SKM-1 treated with dmso at 0.1 percent for 144 hours (cell line): ENCODE measurements around the gene FNDC11.
"Not testable (repeated sequence)": the region's sequence is repeated elsewhere in the genome, so short reads cannot be mapped to it uniquely, and the experiment has no call there.

Experiments
- DNase-seq: peaks from one replicate; lab custom pipeline; 2025; ENCODE audit not compliant: unreplicated experiment; lab: John Stamatoyannopoulos, UW

FNDC11 gene

DNA sequence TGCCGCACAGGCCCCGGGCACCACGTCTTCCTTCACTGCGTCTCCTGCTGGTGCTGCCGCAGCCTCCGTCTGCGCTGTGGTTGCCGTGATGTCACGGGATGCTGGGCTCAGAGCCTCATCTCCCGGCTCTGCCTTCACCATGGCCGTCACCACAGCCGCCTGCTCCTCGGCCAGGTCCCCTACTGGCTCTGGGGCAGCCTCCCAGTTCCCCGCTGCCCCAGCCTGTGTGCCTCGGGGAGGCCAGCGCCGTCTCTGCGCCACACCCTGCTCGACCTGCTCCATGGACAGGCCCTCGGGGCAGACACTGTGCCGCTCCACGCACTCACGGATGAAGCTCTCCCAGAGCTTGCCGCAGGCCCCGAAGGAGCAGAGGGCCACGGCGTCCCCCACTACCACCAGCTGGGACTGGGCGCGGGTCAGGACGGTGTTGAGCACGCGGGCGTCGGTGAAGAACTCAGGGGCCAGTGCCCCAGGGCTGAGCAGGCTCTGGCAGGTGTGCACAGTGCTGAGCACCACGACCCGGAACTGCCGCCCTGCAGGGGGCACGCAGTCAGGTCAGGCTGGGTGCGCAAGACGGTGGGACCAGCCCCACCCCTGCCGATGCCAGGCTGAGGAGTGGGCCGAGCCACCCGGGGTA, 11.9 kb downstream of the FNDC11 start:
- no peak for DNase-seq

DNA sequence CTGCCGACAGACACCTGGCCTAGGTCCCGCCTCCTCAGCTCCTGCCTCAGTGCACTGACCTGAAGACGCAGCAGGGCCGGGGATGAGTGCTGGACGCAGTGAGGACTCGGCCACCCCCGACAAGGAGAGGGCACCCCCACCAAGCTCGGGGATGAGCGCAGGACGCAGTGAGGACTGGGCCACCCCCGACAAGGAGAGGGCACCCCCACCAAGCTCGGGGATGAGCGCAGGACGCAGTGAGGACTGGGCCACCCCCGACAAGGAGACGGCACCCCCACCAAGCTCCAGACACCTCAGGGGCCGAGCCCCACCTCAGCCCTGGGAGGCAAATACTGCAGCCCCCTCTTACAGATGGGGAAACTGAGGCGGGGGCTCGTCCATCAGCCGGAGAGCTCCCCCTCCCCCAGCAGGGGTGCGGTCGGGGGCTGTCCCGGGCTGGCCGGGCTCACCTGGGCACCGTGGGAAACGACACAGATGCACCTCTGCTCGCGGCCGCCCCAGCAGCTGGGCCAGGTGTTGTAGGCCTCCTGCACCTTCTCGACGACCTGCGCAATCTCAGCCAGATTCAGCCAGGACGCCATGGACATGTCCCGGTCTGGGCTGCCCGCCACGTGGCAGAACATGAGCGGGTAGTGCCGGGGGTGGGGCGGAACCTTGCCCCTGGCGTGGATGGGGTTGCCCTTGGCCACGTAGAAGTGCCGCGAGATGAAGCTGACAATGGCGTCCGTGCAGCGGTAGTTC, 12.6 kb downstream of the FNDC11 start:
- DNase-seq, result no peak

DNA sequence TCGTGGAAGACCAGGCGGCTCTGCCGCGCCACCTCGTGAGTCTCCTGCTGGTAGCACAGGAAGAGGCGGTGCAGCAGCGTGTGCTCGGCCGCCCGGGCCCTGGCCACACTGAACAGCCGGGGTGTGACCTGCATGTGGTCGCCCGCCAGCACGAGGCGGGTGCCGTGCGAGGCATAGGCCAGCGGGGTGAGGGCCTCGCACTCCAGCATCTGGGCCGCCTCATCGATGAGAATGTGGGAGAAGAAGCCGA, 13.1 kb downstream of the FNDC11 start:
- DNase-seq, result no peak

DNA sequence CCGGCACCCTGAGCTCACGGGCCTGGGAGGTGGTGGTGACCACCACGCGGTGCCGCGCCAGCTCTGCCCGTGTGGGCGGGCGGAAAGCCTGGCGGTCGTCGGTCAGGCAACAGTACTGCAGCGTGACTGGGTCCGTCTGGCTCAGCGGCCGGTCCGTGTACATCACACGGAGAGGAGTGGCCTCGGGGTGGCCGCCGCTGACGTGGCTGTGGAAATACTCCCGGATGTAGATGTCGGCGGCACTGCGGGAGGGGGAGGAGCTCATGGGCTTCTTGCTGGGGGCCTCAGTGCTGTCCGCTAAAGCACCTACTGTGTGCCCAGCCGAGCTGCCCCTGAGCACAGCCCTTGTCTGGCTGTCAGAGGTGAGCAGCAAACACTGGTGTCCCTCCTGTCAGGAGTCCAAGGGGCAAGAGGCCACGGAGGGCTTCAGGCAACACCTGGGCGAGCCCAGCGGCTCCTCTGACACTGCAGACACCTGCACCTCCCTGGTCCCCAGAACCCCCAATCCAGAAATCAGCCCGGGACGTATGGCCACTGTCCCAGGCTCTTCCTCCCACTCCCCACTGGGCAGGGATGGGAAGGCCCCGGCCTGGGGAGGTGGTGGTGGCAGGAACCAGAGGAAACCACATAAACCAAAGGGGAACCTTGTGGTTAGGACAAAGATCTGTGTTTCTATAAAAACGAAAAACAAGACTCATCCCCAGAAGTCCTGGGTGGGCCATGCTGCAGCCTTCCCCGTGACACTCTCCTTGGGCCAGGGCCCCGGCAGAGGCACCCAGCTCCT, 13.6 kb downstream of the FNDC11 start:
- peak; percentile 76 for DNase-seq

DNA sequence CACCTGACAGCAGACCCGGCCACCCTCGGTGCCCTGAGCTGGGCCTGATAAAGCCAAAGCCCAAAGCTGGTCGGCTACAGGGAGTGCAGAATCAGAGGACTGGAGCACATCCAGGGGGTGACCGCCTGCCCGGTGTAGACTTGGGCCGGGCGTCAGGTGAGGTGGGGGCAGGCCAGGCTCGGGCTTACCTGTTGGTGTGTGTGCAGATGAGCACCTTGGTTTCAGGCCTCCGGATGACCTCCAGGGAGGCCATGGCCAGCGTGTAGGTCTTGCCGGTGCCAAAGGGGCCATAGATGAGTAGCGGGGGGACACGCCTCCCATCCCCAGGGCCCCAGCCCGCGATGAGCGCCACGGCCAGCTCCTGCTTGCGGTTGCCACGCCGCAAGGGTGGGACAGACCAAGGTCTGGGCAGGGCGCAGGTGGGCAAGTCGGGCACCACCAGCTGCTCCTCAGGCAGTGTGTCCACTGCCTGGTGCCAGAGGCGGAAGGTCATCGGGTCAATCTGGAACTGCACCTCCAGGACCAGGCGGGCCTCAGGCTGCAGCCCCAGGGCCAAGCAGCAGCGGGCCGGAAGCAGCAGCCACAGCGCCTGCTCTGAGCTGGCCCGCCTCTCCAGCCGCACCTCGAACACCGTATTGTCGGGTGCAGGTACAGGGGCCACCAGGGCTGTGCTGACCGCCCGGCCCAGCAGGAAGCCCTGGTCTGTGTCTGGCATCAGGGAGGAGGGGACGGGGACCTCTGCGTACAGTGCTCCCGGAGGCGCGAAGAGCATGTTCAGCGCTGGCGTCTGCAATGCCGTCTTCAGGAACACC, 14.4 kb downstream of the FNDC11 start:
- no peak for DNase-seq

DNA sequence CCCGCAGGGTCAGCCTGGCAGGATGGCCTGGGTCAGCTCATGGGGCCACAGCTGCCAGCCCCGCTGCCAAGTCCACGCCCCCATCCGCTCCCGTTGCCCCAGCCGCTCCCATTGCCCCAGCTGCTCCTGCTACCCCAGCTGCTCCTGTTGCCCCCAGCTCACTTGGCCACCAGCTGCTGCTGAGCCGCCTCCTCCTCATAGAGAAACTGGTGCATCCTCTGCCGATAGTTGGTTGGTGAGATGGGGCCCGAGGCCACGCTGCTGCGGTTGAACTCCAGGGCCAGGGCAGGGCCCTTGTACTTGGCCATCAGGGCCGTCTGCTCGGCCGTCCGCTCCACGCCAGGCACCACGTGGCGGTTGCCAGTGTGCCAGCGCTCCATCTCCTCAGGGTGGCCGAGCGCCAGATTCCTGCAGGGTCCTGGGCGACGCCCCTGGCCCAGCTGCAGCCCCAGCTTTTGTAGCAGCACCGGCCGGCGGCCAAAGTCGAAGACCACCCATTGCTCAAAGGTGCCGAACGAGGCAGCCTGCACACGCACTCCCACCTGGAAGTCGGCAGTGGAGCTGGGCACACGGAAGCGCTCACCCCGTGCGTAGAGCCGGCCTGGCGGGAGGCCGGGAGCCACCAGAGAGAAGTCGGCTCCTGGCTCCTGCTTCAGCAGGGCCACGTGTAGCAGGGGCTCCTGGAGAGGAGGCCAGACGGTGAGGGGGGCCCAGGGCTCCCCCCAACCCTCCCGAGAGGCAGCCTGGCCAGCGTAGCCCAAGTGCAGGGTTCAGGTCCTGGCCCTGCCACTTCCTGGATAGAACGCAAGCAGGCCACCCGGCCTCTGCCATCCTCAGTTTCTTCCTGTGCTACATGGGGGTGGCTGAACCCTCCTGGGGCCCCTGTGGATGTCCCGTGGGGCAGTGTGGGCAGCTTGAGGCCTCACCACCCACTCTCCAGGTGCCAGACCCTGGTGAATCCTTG, 15.3 kb downstream of the FNDC11 start:
- no peak for DNase-seq

DNA sequence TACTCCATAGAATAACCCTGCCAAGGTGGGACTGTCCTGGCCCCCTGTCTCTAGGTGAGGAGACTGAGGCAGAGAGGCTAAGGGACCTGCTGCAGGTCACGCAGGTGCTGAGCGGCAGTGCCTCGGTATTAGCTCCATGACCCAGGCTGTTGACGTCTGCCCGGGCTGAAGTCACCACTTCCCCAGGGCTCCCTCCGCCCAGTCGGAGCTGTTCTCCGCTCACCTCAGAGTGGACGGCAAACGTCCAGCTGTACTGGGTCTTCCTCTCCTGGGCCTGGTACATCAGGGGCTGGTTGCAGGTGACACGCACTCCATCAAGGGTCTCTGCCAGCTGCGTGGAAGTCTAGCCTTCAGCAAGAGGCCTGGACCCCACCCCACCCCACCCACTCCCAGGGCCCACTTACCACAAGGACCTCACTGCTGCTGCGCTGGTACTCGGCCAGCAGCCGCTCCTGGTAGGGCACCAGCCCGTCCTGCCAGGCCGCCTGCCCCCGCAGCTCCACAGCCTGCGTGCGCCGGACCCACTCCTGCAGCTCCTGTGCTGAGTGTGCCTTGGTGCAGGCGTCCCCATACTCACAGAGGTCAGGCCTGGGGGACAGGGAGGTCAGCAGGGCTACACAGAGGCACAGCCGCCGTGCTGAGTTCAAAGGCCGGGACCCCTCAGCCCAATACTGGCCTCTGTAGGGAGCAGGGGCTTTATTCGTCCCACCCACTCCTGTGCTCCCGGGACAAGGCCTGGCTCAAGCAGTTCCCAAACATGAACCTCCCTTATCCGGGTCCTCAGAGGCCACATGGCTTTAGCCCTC, 16.5 kb downstream of the FNDC11 start:
- no peak for DNase-seq

DNA sequence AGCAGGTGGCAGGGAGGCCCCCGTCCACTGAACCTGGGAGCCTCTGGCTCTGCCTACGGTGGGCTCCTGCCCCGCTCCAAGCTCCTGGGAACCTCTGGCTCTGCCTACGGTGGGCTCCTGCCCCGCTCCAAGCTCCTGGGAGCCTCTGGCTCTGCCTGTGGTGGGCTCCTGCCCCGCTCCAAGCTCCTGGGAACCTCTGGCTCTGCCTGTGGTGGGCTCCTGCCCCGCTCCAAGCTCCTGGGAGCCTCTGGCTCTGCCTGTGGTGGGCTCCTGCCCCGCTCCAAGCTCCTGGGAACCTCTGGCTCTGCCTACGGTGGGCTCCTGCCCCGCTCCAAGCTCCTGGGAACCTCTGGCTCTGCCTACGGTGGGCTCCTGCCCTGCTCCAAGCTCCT, 17.1 kb downstream of the FNDC11 start:
- not testable (repeated sequence) for DNase-seq

DNA sequence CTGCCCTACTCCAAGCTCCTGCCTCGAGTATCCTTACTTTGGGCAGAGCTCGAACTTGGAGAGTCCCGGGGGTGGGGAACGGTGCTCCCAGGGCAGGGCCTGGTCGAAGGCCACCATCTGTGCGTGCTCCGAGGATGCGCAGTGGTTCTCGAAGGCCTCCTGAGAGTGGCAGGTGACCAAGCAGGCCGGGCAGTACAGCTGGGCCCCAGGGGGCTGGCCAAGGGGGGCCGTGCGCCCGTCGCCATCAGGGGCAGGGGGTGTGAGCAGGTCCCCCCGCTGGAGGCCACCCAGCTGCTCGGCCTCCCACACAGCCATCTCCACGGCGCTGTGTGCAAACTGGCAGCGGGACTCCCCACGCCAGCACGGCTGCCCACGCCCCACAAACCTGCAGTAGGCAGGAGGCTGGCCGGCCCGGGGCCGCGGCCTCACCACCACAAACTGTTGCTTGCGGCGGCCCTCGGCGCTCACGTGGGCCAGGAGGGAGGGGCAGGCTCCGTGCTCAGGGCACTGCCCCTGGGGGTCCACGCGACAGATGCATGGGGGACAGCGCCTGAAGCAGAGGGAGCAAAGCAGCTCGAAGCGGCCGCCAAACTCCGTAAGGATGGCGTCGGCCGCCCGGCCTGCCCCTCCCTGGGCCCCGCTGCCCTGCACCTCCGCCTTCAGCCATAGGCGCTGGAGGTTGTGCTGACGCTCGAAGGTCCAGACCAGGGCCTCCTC, 18.3 kb downstream of the FNDC11 start:
- DNase-seq, result no peak

DNA sequence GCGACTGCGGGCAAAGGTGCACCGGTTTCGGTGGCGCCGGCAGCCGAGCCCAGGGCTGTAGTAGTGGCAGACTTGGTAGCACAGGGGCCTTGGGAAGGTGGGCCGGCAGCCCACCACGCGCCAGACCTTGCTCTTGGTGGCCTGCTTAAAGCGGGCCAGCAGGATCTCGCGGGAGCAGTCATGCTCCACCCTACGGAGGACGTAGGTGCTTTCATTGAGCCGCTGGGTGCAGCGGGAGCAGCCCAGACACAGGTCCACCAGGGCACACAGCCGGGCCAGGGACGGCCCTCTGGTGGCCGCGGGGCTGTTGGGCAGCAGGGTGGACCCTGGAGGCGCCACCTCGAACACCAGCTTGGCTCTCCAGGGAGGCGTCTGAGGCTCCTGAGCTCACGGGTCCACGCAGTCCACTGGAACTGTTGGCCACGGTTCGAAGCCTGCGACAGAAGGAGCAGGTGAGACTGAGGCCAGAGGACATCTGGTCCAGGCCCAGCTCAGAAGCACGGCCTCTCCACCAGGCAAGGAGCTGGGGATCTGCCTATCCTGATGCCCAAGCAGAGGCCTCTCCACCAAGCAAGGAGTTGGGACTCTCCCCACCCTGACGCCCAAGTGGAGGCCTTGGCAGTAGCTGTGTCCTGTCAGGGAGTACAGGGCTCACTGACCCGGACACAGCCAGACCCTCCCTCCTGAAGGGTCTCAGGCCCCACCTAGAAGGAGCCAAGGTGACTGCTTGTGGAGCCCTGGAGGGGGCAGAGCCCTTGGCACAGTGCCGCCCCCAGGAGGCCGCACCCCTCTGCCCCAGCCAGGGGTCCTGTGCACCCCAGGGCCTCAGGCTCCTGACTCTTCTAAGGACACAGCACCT, 19.1 kb downstream of the FNDC11 start:
- DNase-seq, result no peak

DNA sequence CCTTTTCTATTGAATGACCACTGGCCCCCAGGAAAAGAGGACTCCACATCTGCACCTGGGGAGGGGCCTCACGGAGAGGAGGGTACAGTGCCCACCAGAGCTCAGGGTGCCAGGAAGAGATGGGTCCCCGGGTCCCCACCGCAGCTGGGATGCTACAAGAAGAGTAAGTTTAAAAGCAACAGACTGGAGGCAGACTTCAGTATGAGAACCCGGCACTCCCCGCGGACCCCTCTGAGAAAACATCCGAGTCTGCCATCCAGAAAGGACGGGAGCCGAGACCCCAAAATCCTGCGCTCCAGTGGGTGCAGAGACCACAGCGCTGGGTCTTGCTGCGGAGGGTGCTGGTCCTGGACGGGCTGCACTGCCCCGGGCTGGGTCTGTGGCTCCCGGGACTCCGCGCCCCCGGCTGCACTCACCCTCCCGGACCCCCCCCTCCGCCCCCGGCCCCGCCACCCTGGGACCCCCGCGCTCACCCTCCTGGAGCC, 19.7 kb downstream of the FNDC11 start:
- DNase-seq, result no peak

DNA sequence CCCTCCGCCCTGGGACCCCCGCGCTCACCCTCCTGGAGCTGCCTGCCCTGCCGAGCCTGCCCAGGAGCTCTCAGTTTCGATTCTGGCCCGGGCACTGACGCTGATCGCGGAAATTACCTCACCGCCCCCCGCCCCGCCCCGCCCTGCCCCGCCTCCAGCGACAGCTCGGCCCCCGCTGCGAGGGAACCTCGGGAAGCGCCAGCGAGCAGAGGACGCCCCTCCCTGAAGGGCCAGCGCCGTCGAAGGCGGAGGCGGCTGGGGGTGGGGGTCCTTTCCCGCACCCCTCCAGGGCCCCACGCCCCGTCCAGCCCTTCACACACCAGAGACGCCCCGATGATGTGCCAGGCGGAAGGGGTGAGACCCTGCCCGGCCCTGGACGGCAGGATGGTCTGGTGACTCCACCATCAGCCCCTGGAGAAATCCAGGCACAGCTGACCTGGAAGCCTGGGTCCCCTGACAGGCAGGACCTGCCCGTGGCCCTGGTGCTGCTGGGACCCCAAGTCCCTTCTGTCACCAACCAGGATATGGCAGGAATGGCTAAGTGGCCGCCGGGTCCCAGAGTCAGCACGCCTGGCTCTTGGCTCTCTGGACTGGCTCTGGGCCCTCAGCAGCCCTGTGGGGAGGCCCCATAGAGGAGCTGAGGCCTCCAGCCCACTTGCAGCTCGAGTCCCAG, 20.3 kb downstream of the FNDC11 start, which contains the start of gene HELZ2:
TSS of gene HELZ2 (minus strand) at position 84 of the 673 bp plus-strand sequence. CDS start 1,854 bp downstream, outside the sequence.
- DNase-seq, result peak; percentile 18

DNA sequence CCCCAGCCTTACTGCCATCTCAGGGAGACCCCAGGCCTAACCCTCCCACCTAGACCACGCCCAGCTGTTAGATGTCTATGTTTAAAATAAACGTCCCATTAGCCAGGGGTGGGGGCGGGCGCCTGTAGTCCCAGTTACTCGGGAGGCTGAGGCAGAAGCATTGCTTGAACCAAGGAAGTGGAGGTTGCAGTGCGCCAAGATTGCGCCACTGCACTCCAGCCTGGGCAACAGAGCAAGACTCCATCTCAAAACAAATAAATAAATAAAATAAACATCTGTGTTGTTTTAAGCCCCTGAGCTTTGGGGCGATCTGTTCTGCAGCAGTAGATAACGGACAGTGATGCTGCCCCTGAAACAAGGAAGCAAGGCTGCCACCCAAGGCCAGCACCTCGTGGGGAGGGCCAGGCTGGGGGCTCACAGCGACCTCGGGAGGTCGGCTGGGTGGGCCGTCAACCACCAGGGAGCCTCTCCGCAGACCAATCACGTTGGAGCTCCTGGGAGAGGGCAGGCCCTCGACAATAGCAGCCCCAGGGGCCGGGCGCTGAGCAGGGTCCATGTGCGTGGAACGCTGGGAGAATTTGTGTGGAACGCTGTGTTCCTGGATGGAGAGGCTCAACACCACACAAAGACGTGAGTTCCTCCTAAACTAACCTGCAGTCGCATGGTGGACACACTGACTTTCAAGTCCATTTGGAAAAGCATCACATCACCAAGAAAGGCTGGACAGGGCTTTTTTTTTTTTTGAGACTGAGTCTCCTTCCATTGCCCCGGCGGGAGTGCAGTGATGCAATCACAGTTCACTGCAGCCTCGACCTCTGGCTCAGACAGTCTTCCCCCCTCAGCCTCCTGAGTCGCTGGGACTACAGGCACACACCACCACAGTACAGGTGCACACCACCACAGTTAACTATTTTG, 21.1 kb downstream of the FNDC11 start:
- DNase-seq, result no peak

DNA sequence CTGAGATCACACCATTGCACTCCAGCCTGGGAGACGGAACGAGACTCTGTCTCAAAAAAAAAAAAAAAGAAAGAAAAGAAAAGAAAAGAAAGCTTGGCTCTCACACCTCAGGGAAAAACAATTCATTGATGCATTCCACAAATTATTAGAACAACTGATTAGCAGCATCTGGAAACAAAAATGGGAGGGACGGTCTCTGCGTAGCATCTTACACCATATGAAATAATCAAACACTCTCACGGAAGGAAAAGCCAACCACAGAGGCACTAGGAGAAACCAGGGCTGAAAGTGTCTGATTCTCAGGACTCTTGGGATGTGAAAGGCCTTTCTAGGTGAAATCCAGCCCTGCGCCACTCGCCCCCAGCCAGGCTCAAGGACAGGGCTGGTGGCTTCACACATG, 22.4 kb downstream of the FNDC11 start:
- no peak for DNase-seq

DNA sequence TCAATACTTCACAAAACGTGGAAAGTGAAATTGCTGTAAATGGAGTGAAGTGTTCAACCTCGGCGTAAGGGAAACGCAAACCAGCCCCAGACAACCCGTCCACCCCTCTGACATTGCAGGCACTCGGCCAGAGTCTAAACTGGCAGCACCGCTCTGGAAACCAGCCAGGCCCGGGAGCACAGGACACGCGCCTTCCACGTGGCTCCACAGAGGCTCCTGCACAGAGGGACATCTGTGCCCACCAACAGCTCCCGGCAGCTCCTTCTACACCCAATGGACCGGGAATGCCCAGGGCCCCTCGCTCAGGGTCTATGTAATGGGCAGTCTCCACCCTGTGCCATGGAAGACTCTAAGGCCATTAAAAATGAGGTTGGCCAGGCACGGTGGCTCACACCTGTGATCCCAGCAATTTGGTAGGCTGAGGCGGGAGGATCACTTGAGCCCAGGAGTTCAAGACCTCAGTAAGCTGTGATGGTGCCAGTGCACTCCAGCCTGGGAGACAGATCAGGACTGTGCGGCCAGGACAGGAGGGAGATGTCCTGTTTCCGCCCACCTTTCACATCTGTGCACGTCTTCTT, 23.4 kb downstream of the FNDC11 start:
- no peak for DNase-seq
